ENCODE measurements around the gene CLDN10.

The CLDN10 gene

DNA sequence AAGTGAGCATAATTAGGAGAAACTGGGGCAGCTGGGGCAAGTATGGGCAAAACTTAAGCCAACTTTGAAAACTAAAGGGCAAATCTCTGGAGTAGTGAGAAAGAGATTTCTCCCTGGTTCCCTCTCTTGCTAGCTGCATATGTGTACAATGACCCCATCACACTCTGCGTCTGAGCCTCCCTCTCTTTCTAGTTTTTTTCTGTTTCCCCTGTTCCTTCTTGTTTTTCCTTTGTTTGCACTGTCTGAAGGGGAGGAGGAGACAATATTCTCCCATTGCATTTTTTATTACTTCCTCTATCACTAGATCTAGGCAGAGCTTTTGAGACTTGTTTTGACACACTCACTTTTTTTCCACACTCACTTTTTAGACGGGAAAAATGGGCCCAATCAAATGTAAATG, 11.2 kb upstream of the CLDN10 start:
- no peak overlapping the region for H3K27ac ChIP-seq (ENCODE audit: low read length)
- H2AFZ ChIP-seq (ENCODE audit: low read depth, low read length): no peak overlapping the region
- no peaks in the 10 kb centered on the region for H3K79me2 ChIP-seq (ENCODE audit: low read length)
- H4K20me1 ChIP-seq (ENCODE audit: insufficient read depth, low read length): no peaks in the 10 kb centered on the region
- H3K9me3 ChIP-seq (ENCODE audit: insufficient read depth, low read length): no peaks in the 10 kb centered on the region
- H3K36me3 ChIP-seq (replicated peaks; ENCODE audit: low read depth, low read length): no peaks in the 10 kb centered on the region
- peaks cover 17% of the 10 kb centered on the region; the same call in 1 of the 2 replicates for H3K27me3 ChIP-seq (ENCODE audit: low read depth, low read length)
- H3K4me1 ChIP-seq (ENCODE audit: low read length): no peaks in the 10 kb centered on the region
- H3K9ac ChIP-seq (ENCODE audit: low read length): no peak overlapping the region
- no peak for TF ChIP-seq EZH2phosphoT487 (IDR thresholded peaks at IDR 0.05; ENCODE audit: low read depth)
- TF ChIP-seq, protein P1, sequence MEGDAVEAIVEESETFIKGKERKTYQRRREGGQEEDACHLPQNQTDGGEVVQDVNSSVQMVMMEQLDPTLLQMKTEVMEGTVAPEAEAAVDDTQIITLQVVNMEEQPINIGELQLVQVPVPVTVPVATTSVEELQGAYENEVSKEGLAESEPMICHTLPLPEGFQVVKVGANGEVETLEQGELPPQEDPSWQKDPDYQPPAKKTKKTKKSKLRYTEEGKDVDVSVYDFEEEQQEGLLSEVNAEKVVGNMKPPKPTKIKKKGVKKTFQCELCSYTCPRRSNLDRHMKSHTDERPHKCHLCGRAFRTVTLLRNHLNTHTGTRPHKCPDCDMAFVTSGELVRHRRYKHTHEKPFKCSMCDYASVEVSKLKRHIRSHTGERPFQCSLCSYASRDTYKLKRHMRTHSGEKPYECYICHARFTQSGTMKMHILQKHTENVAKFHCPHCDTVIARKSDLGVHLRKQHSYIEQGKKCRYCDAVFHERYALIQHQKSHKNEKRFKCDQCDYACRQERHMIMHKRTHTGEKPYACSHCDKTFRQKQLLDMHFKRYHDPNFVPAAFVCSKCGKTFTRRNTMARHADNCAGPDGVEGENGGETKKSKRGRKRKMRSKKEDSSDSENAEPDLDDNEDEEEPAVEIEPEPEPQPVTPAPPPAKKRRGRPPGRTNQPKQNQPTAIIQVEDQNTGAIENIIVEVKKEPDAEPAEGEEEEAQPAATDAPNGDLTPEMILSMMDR (IDR thresholded peaks at IDR 0.05; ENCODE audit: low read depth, low read length): no peak
- no peak overlapping the region for H3K4me3 ChIP-seq (ENCODE audit: low read length)
- H3K4me2 ChIP-seq (ENCODE audit: low read length): no peak overlapping the region

DNA sequence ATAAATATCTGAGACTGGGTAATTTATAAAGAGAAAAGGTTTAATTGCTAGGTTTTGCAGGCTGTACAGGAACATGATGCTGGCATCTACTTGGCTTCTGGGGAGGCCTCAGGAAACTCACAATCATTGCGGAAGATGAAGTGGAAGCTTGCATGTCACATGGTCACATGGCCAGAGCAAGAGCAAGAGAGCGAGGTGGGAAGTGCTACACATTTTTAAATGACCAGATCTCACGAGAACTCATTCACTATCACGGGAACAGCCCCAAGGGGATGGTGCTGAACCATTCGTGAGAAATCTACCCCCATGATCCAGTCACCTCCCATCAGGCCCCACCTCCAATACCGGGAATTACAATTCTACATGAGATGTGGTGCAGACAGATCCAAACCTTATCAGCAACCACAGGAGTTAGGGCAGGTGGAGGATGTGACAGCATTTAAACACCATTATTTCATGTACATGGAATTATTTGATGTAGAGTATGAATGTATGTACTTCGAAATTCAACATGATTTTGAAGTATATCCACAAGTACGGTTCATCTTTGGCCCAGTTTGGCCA, 10.5 kb upstream of the CLDN10 start:
- H2AFZ ChIP-seq (ENCODE audit: low read depth, low read length): no peak overlapping the region
- no peaks in the 10 kb centered on the region for H3K79me2 ChIP-seq (ENCODE audit: low read length)
- H3K27me3 ChIP-seq (ENCODE audit: low read depth, low read length): peaks cover 19% of the 10 kb centered on the region; the same call in 1 of the 2 replicates
- H3K4me3 ChIP-seq (ENCODE audit: low read length): no peak overlapping the region
- no peaks in the 10 kb centered on the region for H4K20me1 ChIP-seq (ENCODE audit: insufficient read depth, low read length)
- no peak overlapping the region for H3K4me2 ChIP-seq (ENCODE audit: low read length)
- no peak overlapping the region for H3K9ac ChIP-seq (ENCODE audit: low read length)
- no peak overlapping the region for H3K27ac ChIP-seq (ENCODE audit: low read length)
- H3K9me3 ChIP-seq (ENCODE audit: insufficient read depth, low read length): no peaks in the 10 kb centered on the region
- TF ChIP-seq, protein P1 (IDR thresholded peaks at IDR 0.05; ENCODE audit: low read depth, low read length): no peak
- TF ChIP-seq EZH2phosphoT487 (IDR thresholded peaks at IDR 0.05; ENCODE audit: low read depth): no peak
- H3K4me1 ChIP-seq (ENCODE audit: low read length): peaks cover 4% of the 10 kb centered on the region; the same call in 1 of the 2 replicates
- no peaks in the 10 kb centered on the region for H3K36me3 ChIP-seq (replicated peaks; ENCODE audit: low read depth, low read length)

DNA sequence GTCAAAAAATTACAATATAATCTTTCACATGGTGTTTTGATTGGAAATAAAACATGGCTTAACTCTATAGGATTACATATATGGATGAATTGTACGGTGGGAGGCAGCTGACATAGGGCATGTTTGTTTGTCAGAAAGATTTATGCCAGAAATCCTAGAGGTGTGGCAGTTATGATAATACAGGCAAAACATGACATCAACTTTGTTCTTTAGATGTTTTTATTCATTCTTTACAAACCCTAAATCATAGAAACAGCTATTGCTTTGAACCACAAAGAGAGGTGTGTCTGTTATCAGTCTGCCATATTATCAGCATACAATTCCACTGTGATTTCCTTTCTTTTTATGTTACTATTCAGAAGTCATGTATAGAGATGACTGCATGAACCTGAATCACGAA, 8.2 kb upstream of the CLDN10 start:
- H3K9me3 ChIP-seq (ENCODE audit: insufficient read depth, low read length): no peaks in the 10 kb centered on the region
- peaks cover 25% of the 10 kb centered on the region for H3K27me3 ChIP-seq (ENCODE audit: low read depth, low read length)
- TF ChIP-seq, protein P1 (IDR thresholded peaks at IDR 0.05; ENCODE audit: low read depth, low read length): no peak
- TF ChIP-seq EZH2phosphoT487 (IDR thresholded peaks at IDR 0.05; ENCODE audit: low read depth): no peak
- peaks cover 4% of the 10 kb centered on the region; the same call in 1 of the 2 replicates for H3K4me1 ChIP-seq (ENCODE audit: low read length)
- H3K4me3 ChIP-seq (ENCODE audit: low read length): no peak overlapping the region
- H3K9ac ChIP-seq (ENCODE audit: low read length): no peak overlapping the region
- H2AFZ ChIP-seq (ENCODE audit: low read depth, low read length): no peak overlapping the region
- no peak overlapping the region for H3K27ac ChIP-seq (ENCODE audit: low read length)
- H3K79me2 ChIP-seq (ENCODE audit: low read length): no peaks in the 10 kb centered on the region
- H4K20me1 ChIP-seq (ENCODE audit: insufficient read depth, low read length): no peaks in the 10 kb centered on the region
- H3K36me3 ChIP-seq (replicated peaks; ENCODE audit: low read depth, low read length): no peaks in the 10 kb centered on the region
- H3K4me2 ChIP-seq (ENCODE audit: low read length): no peak overlapping the region

DNA sequence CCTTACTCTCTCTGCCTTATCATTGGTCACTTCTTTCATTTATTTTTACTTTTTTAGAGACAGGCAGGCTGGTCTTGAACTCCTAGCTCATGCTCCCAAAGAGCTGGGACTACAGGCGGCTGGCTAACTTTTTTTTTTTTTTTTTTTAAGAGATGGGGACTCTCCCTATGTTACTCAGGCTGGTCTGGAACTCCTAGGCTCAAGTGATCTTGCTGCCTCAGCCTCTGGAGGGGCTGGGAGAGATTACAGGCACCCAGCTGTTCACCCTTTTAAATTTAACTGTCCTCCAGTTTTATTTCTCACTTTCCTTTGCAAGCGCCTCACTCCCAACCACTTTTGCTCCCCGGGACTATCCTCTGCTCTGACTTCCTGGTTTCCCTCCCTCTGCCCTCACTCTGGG, 5.6 kb upstream of the CLDN10 start:
- no peaks in the 10 kb centered on the region for H3K36me3 ChIP-seq (replicated peaks; ENCODE audit: low read depth, low read length)
- H3K9ac ChIP-seq (ENCODE audit: low read length): no peak overlapping the region
- no peak overlapping the region for H2AFZ ChIP-seq (ENCODE audit: low read depth, low read length)
- no peak overlapping the region for H3K4me3 ChIP-seq (ENCODE audit: low read length)
- H3K79me2 ChIP-seq (ENCODE audit: low read length): no peaks in the 10 kb centered on the region
- H3K9me3 ChIP-seq (ENCODE audit: insufficient read depth, low read length): no peaks in the 10 kb centered on the region
- no peak overlapping the region for H3K27ac ChIP-seq (ENCODE audit: low read length)
- no peaks in the 10 kb centered on the region for H4K20me1 ChIP-seq (ENCODE audit: insufficient read depth, low read length)
- no peak overlapping the region for H3K4me2 ChIP-seq (ENCODE audit: low read length)
- TF ChIP-seq, protein P1 (IDR thresholded peaks at IDR 0.05; ENCODE audit: low read depth, low read length): no peak
- TF ChIP-seq EZH2phosphoT487 (IDR thresholded peaks at IDR 0.05; ENCODE audit: low read depth): no peak
- H3K4me1 ChIP-seq (ENCODE audit: low read length): peaks cover 4% of the 10 kb centered on the region; the same call in 1 of the 2 replicates
- peaks cover 31% of the 10 kb centered on the region for H3K27me3 ChIP-seq (ENCODE audit: low read depth, low read length)

Data from OCI-LY3 (cell line).